GM23248 (cell line): Measurements from ENCODE around the gene CERKL.

ENCODE experiments used
- EZH2 ChIP-seq: fragments of 200-600 bp; sonication (generic); IDR thresholded peaks from 2 replicates; pipeline ENCODE4 v1.6.1; 2018; ENCODE audit warnings: antibody characterized with exemption, mild to moderate bottlenecking; ENCODE audit not compliant: insufficient read depth, poor library complexity, severe bottlenecking
- EZH2phosphoT487 ChIP-seq: fragments of 200-600 bp; sonication (generic); IDR thresholded peaks from 2 replicates; pipeline ENCODE4 v1.6.1; 2018; ENCODE audit warnings: antibody characterized with exemption, moderate library complexity, mild to moderate bottlenecking, low read depth; ENCODE audit not compliant: insufficient read depth

DNA sequence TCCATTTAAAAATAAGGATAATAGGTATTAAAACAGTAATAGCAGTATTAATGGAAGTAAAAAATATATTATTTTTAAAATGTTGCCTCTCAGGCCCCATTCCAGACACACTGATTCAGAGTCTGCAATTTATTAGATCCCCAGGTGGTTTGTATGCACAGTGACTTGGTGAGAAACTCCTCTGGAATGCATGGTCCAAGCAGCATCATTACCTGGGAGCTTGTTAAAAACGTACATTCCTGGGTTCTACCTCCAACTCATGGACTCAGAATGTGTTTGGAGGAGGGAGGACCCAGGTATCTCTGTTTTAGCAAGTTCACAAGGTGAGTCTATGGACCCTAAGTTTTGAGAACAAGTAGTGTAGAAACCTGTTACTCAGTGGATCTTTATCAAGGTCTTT, 104.1 kb downstream of the CERKL start:
- TF ChIP-seq EZH2phosphoT487 = no peak
- TF ChIP-seq EZH2 = no peak
